ENCODE results near the gene TEX53.

DNA sequence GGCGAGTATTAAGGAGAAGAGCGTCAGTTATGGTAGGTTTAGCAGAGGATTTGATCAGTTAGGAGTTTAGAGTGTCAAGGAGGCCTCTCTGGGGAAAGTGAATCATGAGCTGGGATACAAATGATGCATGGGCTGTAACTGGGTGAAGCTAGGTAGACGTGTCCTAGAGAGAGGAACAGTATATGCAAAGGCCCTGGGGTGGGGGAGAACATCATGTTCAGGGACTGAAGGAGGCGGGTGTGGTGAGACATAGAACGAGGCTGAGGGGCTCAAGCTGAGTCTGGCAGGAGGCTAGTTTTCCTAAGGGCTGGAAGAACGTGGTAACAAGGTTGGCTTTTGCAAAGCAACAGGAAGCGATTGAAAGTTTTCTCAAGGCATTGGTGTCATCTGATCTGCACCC, 36.0 kb downstream of the TEX53 start:
- TF ChIP-seq, protein P1, sequence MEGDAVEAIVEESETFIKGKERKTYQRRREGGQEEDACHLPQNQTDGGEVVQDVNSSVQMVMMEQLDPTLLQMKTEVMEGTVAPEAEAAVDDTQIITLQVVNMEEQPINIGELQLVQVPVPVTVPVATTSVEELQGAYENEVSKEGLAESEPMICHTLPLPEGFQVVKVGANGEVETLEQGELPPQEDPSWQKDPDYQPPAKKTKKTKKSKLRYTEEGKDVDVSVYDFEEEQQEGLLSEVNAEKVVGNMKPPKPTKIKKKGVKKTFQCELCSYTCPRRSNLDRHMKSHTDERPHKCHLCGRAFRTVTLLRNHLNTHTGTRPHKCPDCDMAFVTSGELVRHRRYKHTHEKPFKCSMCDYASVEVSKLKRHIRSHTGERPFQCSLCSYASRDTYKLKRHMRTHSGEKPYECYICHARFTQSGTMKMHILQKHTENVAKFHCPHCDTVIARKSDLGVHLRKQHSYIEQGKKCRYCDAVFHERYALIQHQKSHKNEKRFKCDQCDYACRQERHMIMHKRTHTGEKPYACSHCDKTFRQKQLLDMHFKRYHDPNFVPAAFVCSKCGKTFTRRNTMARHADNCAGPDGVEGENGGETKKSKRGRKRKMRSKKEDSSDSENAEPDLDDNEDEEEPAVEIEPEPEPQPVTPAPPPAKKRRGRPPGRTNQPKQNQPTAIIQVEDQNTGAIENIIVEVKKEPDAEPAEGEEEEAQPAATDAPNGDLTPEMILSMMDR (conservative IDR thresholded peaks at IDR 0.05; ENCODE audit: low read length): no peak
- TF ChIP-seq EZH2phosphoT487 (IDR thresholded peaks at IDR 0.05; ENCODE audit: borderline replicate concordance, low read depth, low read length): no peak

Data from OCI-LY7 (cell line).